Fibroblast of villous mesenchyme (primary cell): ENCODE measurements around the gene FAM13A. TPM values are rescaled to one million over a fixed set of nuclear protein-coding genes. Genes with fewer than 3 reads are reported as not detected.

ENCODE experiments used
- DNase-seq: peaks from one replicate; pipeline ENCODE4 v3.0.0-alpha.2; 2010; ENCODE audit warnings: low read depth
- H3K4me3 ChIP-seq: 2 replicates; pipeline ENCODE4 v1.5.1; 2011; ENCODE audit warnings: low read depth, mild to moderate bottlenecking, low read length
- CTCF ChIP-seq: IDR thresholded peaks from 2 replicates; pipeline ENCODE4 v1.5.1; 2012; ENCODE audit warnings: low read depth, mild to moderate bottlenecking, low read length; ENCODE audit not compliant: insufficient read depth
- total RNA-seq: library from RNA; depleted of rRNA; stranded (reverse); fragments of >200 nt; gene quantifications from 2 replicates; pipeline ENCODE4 v1.2.3, GENCODE V29; 2012

The FAM13A gene
- total RNA-seq, 1 donor, result 34.1 TPM

GRCh38 chr4:88747351-88747750 lies 309.6 kb downstream of the FAM13A start:
- no peak for TF ChIP-seq CTCF
- no peak for DNase-seq

GRCh38 chr4:88746206-88746605 lies 310.8 kb downstream of the FAM13A start:
- no peak for DNase-seq
- H3K4me3 ChIP-seq, result no peak overlapping the region
- TF ChIP-seq CTCF, result no peak

More at GRCh38 chr4:88747351-88747750, 309.6 kb downstream of the FAM13A start:
- no peak overlapping the region for H3K4me3 ChIP-seq

- no peak for TF ChIP-seq CTCF
- DNase-seq, result no peak
These were observed 311.3 kb downstream of the FAM13A start for GRCh38 chr4:88745581-88746163.

GRCh38 chr4:88745175-88745574 lies 311.8 kb downstream of the FAM13A start:
- DNase-seq, result no peak
- no peak overlapping the region for H3K4me3 ChIP-seq
- TF ChIP-seq CTCF, result no peak

More at GRCh38 chr4:88745581-88746163, 311.3 kb downstream of the FAM13A start:
- H3K4me3 ChIP-seq, result no peak overlapping the region

GRCh38 chr4:88744609-88745008 lies 312.4 kb downstream of the FAM13A start:
- no peak overlapping the region for H3K4me3 ChIP-seq
- no peak for DNase-seq
- TF ChIP-seq CTCF, result no peak

GRCh38 chr4:88743696-88744095 lies 313.3 kb downstream of the FAM13A start:
- TF ChIP-seq CTCF, result no peak
- no peak overlapping the region for H3K4me3 ChIP-seq

GRCh38 chr4:88742561-88742960 lies 314.4 kb downstream of the FAM13A start:
- no peak for DNase-seq
- TF ChIP-seq CTCF, result no peak
- H3K4me3 ChIP-seq, result no peak overlapping the region

More at GRCh38 chr4:88743696-88744095, 313.3 kb downstream of the FAM13A start:
- peak; percentile 57 for DNase-seq
